IMR-90 (cell line): ENCODE measurements around the gene GCC2. TPM values are rescaled to one million over a fixed set of nuclear protein-coding genes. Genes with fewer than 3 reads are reported as not detected.

ENCODE experiments used
- ATAC-seq: fragments of 200-7000 bp; cut with Tn5 transposase; 2 replicates; pipeline ENCODE4 v1.9.1; 2020; ENCODE audit warnings: low read depth, mild to moderate bottlenecking, moderate library complexity
- BruUV-seq: library from RNA; stranded (reverse); fragments of 400-500 nt; replicated peaks from 2 replicates; lab custom pipeline; 2021; lab: Mats Ljungman, UMichigan
- CTCF ChIA-PET: fragments of 300-600 bp; formaldehyde crosslinking; extraction: SDS; loops from one replicate; lab custom pipeline; 2021; ENCODE audit warnings: antibody characterized with exemption; lab: Yijun Ruan, JAX
- POLR2A ChIA-PET: fragments of 300-600 bp; sonication (Branson Sonifier 250); formaldehyde crosslinking; loops from one replicate; lab custom pipeline; 2022; ENCODE audit warnings: antibody characterized with exemption; ENCODE audit not compliant: unreplicated experiment; lab: Charles Lee
- DNase-seq: peaks from one replicate; pipeline ENCODE4 v3.0.0; 2013
- H2AFZ ChIP-seq: replicated peaks from 2 replicates; pipeline ENCODE3; 2013; ENCODE audit warnings: low read length, mild to moderate bottlenecking; ENCODE audit not compliant: poor library complexity
- H2AK5ac ChIP-seq: 2 replicates; pipeline ENCODE4 v1.6.1; 2013; ENCODE audit warnings: low read depth, low read length, inconsistent platforms
- H2AK9ac ChIP-seq: replicated peaks from 2 replicates; pipeline ENCODE3; 2013; ENCODE audit warnings: mild to moderate bottlenecking, low read depth, low read length, moderate library complexity; ENCODE audit not compliant: poor library complexity
- H2BK120ac ChIP-seq: 2 replicates; pipeline ENCODE4 v1.6.1; 2013; ENCODE audit warnings: low read depth, low read length, inconsistent platforms
- H2BK15ac ChIP-seq: 3 replicates; pipeline ENCODE4 v1.6.1; 2013; ENCODE audit warnings: low read depth, low read length, inconsistent platforms
- H2BK20ac ChIP-seq: 2 replicates; pipeline ENCODE4 v1.6.1; 2013; ENCODE audit warnings: low read depth, mild to moderate bottlenecking, inconsistent platforms, low read length, moderate library complexity
- H2BK5ac ChIP-seq: 2 replicates; pipeline ENCODE4 v1.6.1; 2013; ENCODE audit warnings: mild to moderate bottlenecking, low read depth, low read length, inconsistent platforms; ENCODE audit not compliant: poor library complexity, severe bottlenecking
- H3K14ac ChIP-seq: replicated peaks from 2 replicates; pipeline ENCODE4 v1.6.1; 2013; ENCODE audit warnings: low read depth, low read length, inconsistent platforms
- H3K18ac ChIP-seq: 2 replicates; pipeline ENCODE4 v1.6.1; 2013; ENCODE audit warnings: low read depth, low read length, control low read depth
- H3K23ac ChIP-seq: 2 replicates; pipeline ENCODE4 v1.6.1; 2013; ENCODE audit warnings: low read depth, low read length, inconsistent platforms
- H3K27ac ChIP-seq: 2 replicates; pipeline ENCODE4 v1.5.1; 2013; ENCODE audit warnings: mild to moderate bottlenecking, control low read depth, low read length; ENCODE audit not compliant: insufficient read depth
- H3K27me3 ChIP-seq: 2 replicates; pipeline ENCODE4 v1.6.1; 2013; ENCODE audit warnings: low read length; ENCODE audit not compliant: control insufficient read depth, insufficient read depth
- H3K36me3 ChIP-seq: 2 replicates; pipeline ENCODE4 v1.6.1; 2013; ENCODE audit warnings: low read length, mixed read lengths; ENCODE audit not compliant: control insufficient read depth, insufficient read depth
- H3K4ac ChIP-seq: 2 replicates; pipeline ENCODE4 v1.6.1; 2013; ENCODE audit warnings: low read depth, low read length, inconsistent platforms
- H3K4me1 ChIP-seq: 2 replicates; pipeline ENCODE4 v1.6.1; 2013; ENCODE audit warnings: low read length, mixed read lengths; ENCODE audit not compliant: control insufficient read depth, insufficient read depth
- H3K4me2 ChIP-seq: 2 replicates; pipeline ENCODE4 v1.6.1; 2013; ENCODE audit warnings: low read depth, mild to moderate bottlenecking, control low read depth, low read length, moderate library complexity
- H3K4me3 ChIP-seq: 2 replicates; pipeline ENCODE4 v1.5.1; 2013; ENCODE audit warnings: low read depth, mild to moderate bottlenecking, control low read depth, low read length, moderate library complexity; ENCODE audit not compliant: insufficient read depth
- H3K56ac ChIP-seq: 2 replicates; pipeline ENCODE4 v1.6.1; 2013; ENCODE audit warnings: low read length, inconsistent platforms; ENCODE audit not compliant: insufficient read depth; ENCODE audit errors: extremely low read depth
- H3K79me1 ChIP-seq, 2 experiments: 2 replicates each; pipeline ENCODE4 v1.6.1; 2013; ENCODE audit warnings: low read length in 2 of 2, inconsistent platforms in 1 of 2, low read depth in 1 of 2
- H3K9ac ChIP-seq: 2 replicates; pipeline ENCODE4 v1.6.1; 2013; ENCODE audit warnings: low read depth, low read length, control low read depth
- H3K9me1 ChIP-seq: 2 replicates; pipeline ENCODE4 v1.6.1; 2013; ENCODE audit warnings: low read length, inconsistent platforms; ENCODE audit not compliant: insufficient read depth
- H3K9me3 ChIP-seq: 2 replicates; pipeline ENCODE4 v1.6.1; 2013; ENCODE audit warnings: low read length; ENCODE audit not compliant: control insufficient read depth, insufficient read depth
- H4K20me1 ChIP-seq: 2 replicates; pipeline ENCODE4 v1.6.1; 2013; ENCODE audit warnings: low read length, inconsistent platforms; ENCODE audit not compliant: insufficient read depth
- H4K5ac ChIP-seq: 2 replicates; pipeline ENCODE4 v1.6.1; 2013; ENCODE audit warnings: mild to moderate bottlenecking, low read depth, low read length, control low read depth
- H4K8ac ChIP-seq, 2 experiments: 2 replicates each; pipeline ENCODE4 v1.6.1; 2013; ENCODE audit warnings: low read depth in 2 of 2, low read length in 2 of 2, control low read depth in 1 of 2, inconsistent platforms in 1 of 2
- H4K91ac ChIP-seq: 2 replicates; pipeline ENCODE4 v1.6.1; 2013; ENCODE audit warnings: low read depth, low read length, inconsistent platforms; ENCODE audit not compliant: insufficient read depth
- BHLHE40 ChIP-seq: fragments of 150-350 bp; IDR thresholded peaks from 2 replicates; pipeline ENCODE4 v1.6.1; 2016; ENCODE audit warnings: mild to moderate bottlenecking, low read depth, low read length
- CHD1 ChIP-seq: IDR thresholded peaks from 2 replicates; pipeline ENCODE4 v1.6.1; 2012; ENCODE audit warnings: low read depth, low read length, improper control_type of control experiment
- ELK1 ChIP-seq: fragments of 150-350 bp; IDR thresholded peaks from 2 replicates; pipeline ENCODE4 v1.6.1; 2016; ENCODE audit warnings: low read depth, mild to moderate bottlenecking, low read length, moderate library complexity, borderline replicate concordance
- FOS ChIP-seq: fragments of 150-350 bp; IDR thresholded peaks from 2 replicates; pipeline ENCODE4 v1.6.1; 2016; ENCODE audit warnings: low read depth, low read length
- MAFK ChIP-seq: IDR thresholded peaks from 2 replicates; pipeline ENCODE4 v1.6.1; 2012; ENCODE audit warnings: low read depth, low read length, improper control_type of control experiment
- MAZ ChIP-seq: IDR thresholded peaks from 2 replicates; pipeline ENCODE4 v1.6.1; 2012; ENCODE audit warnings: low read depth, mild to moderate bottlenecking, low read length, improper control_type of control experiment, moderate library complexity, borderline replicate concordance
- MXI1 ChIP-seq: IDR thresholded peaks from 2 replicates; pipeline ENCODE4 v1.6.1; 2012; ENCODE audit warnings: low read depth, mild to moderate bottlenecking, low read length, moderate library complexity, borderline replicate concordance
- NFE2L2 ChIP-seq: fragments of 150-350 bp; IDR thresholded peaks from 2 replicates; pipeline ENCODE4 v1.6.1; 2016; ENCODE audit warnings: low read depth, mild to moderate bottlenecking, low read length
- RAD21 ChIP-seq: IDR thresholded peaks from 2 replicates; pipeline ENCODE4 v1.6.1; 2012; ENCODE audit warnings: low read length, improper control_type of control experiment
- RCOR1 ChIP-seq: IDR thresholded peaks from 2 replicates; pipeline ENCODE4 v1.6.1; 2012; ENCODE audit warnings: mild to moderate bottlenecking, low read length, improper control_type of control experiment; ENCODE audit not compliant: insufficient replicate concordance
- RFX5 ChIP-seq: IDR thresholded peaks from 2 replicates; pipeline ENCODE4 v1.8.0; 2012; ENCODE audit warnings: low read depth, mild to moderate bottlenecking, low read length, moderate library complexity
- SMC3 ChIP-seq: fragments of 150-350 bp; IDR thresholded peaks from 2 replicates; pipeline ENCODE4 v1.6.1; 2016; ENCODE audit warnings: low read depth, mild to moderate bottlenecking, antibody characterized with exemption, low read length, moderate library complexity
- USF2 ChIP-seq: fragments of 150-350 bp; IDR thresholded peaks from 2 replicates; pipeline ENCODE4 v1.6.1; 2017; ENCODE audit warnings: mild to moderate bottlenecking, antibody characterized with exemption, low read length, low read depth
- WGBS, 2 experiments: methylation state at CpG; one replicate each; pipeline versions ENCODE4 v1.1.5 to v1.1.7; 2013; ENCODE audit warnings: missing lambda C conversion rate in 2 of 2; ENCODE audit not compliant: insufficient read length in 1 of 2; ENCODE audit errors: extremely low coverage in 2 of 2; 5-methylcytosine and 5-hydroxymethylcytosine counted together
- dilution Hi-C: fragments of 300-500 bp; cut with HindIII; formaldehyde crosslinking; loops from one replicate; pipeline ENCODE4 v1.14.3; 2018; ENCODE audit warnings: low sequenced_read_pairs; ENCODE audit not compliant: unreplicated experiment
- in situ Hi-C: fragments of 300-500 bp; cut with MboI; formaldehyde crosslinking; loops from 3 replicates; pipeline ENCODE4 v1.14.3; 2019; ENCODE audit warnings: low sequenced_read_pairs, inconsistent platforms, mixed read lengths
- intact Hi-C: fragments of 100-400 bp; cut with micrococcal nuclease; formaldehyde crosslinking; loops from 2 replicates; pipeline ENCODE4 v1.10.0; 2022
- polyA plus RNA-seq, 3 experiments: library from polyadenylated mRNA; depleted of rRNA; stranded (reverse); fragments of >200 nt; gene quantifications; 2 replicates each; pipeline ENCODE4 v1.2.3, GENCODE V29; 2012; ENCODE audit warnings: low replicate concordance in 1 of 3
- total RNA-seq: library from RNA; depleted of rRNA; stranded (reverse); fragments of >200 nt; gene quantifications from 2 replicates; pipeline ENCODE4 v1.2.3, GENCODE V29; 2012

GCC2 gene
- total and polyA plus RNA-seq, 2 of the 4 experiments (the other 2 are of a cell fraction) = 6.4 to 8.6 TPM

- H3K4me1 ChIP-seq = peaks cover 3% of the 10 kb centered on the region; the same call in 1 of the 2 replicates
- peak overlapping the region; percentile 100 for H2AFZ ChIP-seq
- H2AK5ac ChIP-seq = peak overlapping the region; percentile 92
- H4K5ac ChIP-seq = peak overlapping the region; percentile 92
- peaks cover 2% of the 10 kb centered on the region for H3K36me3 ChIP-seq
- peak overlapping the region; percentile 99 for H2AK9ac ChIP-seq
- H3K56ac ChIP-seq = peak overlapping the region; percentile 80; the same call in 1 of the 2 replicates
- peak overlapping the region; percentile 84 for H3K4me2 ChIP-seq
- H3K27ac ChIP-seq = peak overlapping the region; percentile 90
- peak overlapping the region; percentile 95 for H3K14ac ChIP-seq
- peak overlapping the region; percentile 86 for H3K4me3 ChIP-seq
- H3K27me3 ChIP-seq = no peaks in the 10 kb centered on the region
- peak overlapping the region; percentile 86; the same call in 1 of the 2 replicates for H2BK120ac ChIP-seq
- peak overlapping the region; percentile 72 for H3K9ac ChIP-seq
- peak overlapping the region; percentile 93 to 98 for H4K8ac ChIP-seq
- no peak for DNase-seq
- TF ChIP-seq CHD1 (no peak), RFX5 (no peak), RCOR1 (no peak), RAD21 (no peak), MAZ (no peak), BHLHE40 (no peak), MXI1 (no peak), FOS (no peak), NFE2L2 (no peak), USF2 (no peak), ELK1 (no peak), MAFK (no peak), SMC3 (no peak)
- POLR2A ChIA-PET = no interaction called here
- CTCF ChIA-PET = interaction anchor here (1.1 kb wide), 1 partner anchor 96 kb away, joined by 6 read pairs; no protein-coding TSS in a partner anchor
- dilution Hi-C loops = no loop called here
- H4K20me1 ChIP-seq = no peaks in the 10 kb centered on the region
- no peak for ATAC-seq
- intact Hi-C loops = loop anchor here (2.0 to 5.0 kb wide), 3 partner anchors 36 to 231 kb away; no protein-coding TSS in a partner anchor
- WGBS, 2 experiments = 100% methylated on average over 3 of the region's 23 CpGs; no CpG with 5 or more reads in 1 of the 2 experiments
- no peak overlapping the region for H2BK20ac ChIP-seq
- peak overlapping the region; percentile 67 for H3K23ac ChIP-seq
- H3K18ac ChIP-seq = no peak overlapping the region
- in situ Hi-C loops = no loop called here
- H4K91ac ChIP-seq = peak overlapping the region; percentile 96
- H3K79me1 ChIP-seq = peaks cover 5 to 25% of the 10 kb centered on the region in 2 experiments
- BruUV-seq = no TSS peak
- H3K9me3 ChIP-seq = no peaks in the 10 kb centered on the region
- peak overlapping the region; percentile 37; the same call in 1 of the 3 replicates for H2BK15ac ChIP-seq
- H2BK5ac ChIP-seq = peak overlapping the region; percentile 87
- H3K9me1 ChIP-seq = peaks cover 6% of the 10 kb centered on the region
- H3K4ac ChIP-seq = peak overlapping the region; percentile 96
Observed at GRCh38 chr2:108447947-108448677, 894 bp upstream of the GCC2 start.
